Osteoblast (primary cell): ENCODE results near the gene RAB40B. TPM values are rescaled to one million over a fixed set of nuclear protein-coding genes. Genes with fewer than 3 reads are reported as not detected.

Experiments used
- DNase-seq: peaks from one replicate; pipeline ENCODE4 v3.0.0; 2011; ENCODE audit warnings: low spot score, mixed read lengths; ENCODE audit not compliant: insufficient read length; ENCODE audit errors: missing footprints
- H2AFZ ChIP-seq: 2 replicates; pipeline ENCODE4 v1.6.0; 2011; ENCODE audit warnings: mild to moderate bottlenecking, low read length
- H3K27ac ChIP-seq: 2 replicates; pipeline ENCODE4 v1.5.1; 2011; ENCODE audit warnings: mild to moderate bottlenecking, low read depth, low read length, moderate library complexity
- H3K27me3 ChIP-seq: 2 replicates; pipeline ENCODE4 v1.6.0; 2012; ENCODE audit warnings: mild to moderate bottlenecking, control low read depth, inconsistent platforms, low read length, moderate library complexity; ENCODE audit not compliant: insufficient read depth
- H3K36me3 ChIP-seq: 2 replicates; pipeline ENCODE4 v1.5.1; 2011; ENCODE audit warnings: mild to moderate bottlenecking, low read length, control low read depth, moderate library complexity; ENCODE audit not compliant: insufficient read depth
- H3K4me1 ChIP-seq: 2 replicates; pipeline ENCODE4 v1.5.1; 2011; ENCODE audit warnings: mild to moderate bottlenecking, low read length, control low read depth, moderate library complexity; ENCODE audit not compliant: insufficient read depth
- H3K4me2 ChIP-seq: 2 replicates; pipeline ENCODE4 v1.6.0; 2011; ENCODE audit warnings: mild to moderate bottlenecking, low read length; ENCODE audit not compliant: insufficient read depth
- H3K4me3 ChIP-seq: fragments of 200-600 bp; sonication (generic); 3 replicates; pipeline ENCODE4 v1.5.1; 2012; ENCODE audit warnings: mild to moderate bottlenecking, low read length, inconsistent platforms; ENCODE audit not compliant: insufficient read depth
- H3K79me2 ChIP-seq: 2 replicates; pipeline ENCODE4 v1.6.0; 2012; ENCODE audit warnings: mild to moderate bottlenecking, low read length, control low read depth, inconsistent platforms; ENCODE audit not compliant: insufficient read depth
- H3K9me3 ChIP-seq: 2 replicates; pipeline ENCODE4 v1.5.1; 2011; ENCODE audit warnings: low read depth, low read length, control low read depth
- H4K20me1 ChIP-seq: 2 replicates; pipeline ENCODE4 v1.6.0; 2012; ENCODE audit warnings: mild to moderate bottlenecking, low read length, control low read depth; ENCODE audit not compliant: insufficient read depth
- total RNA-seq: library from RNA; depleted of rRNA; stranded (reverse); fragments of >200 nt; gene quantifications from 2 replicates; pipeline ENCODE4 v1.2.3, GENCODE V29; 2012
- TF ChIP-seq, protein P1 (sequence below): IDR thresholded peaks from 2 replicates; pipeline ENCODE4 v1.5.1; 2011; ENCODE audit warnings: mild to moderate bottlenecking, low read depth, low read length, moderate library complexity; ENCODE audit errors: extremely low read depth

Gene RAB40B
- total RNA-seq, 1 donor, result 8.3 TPM

DNA sequence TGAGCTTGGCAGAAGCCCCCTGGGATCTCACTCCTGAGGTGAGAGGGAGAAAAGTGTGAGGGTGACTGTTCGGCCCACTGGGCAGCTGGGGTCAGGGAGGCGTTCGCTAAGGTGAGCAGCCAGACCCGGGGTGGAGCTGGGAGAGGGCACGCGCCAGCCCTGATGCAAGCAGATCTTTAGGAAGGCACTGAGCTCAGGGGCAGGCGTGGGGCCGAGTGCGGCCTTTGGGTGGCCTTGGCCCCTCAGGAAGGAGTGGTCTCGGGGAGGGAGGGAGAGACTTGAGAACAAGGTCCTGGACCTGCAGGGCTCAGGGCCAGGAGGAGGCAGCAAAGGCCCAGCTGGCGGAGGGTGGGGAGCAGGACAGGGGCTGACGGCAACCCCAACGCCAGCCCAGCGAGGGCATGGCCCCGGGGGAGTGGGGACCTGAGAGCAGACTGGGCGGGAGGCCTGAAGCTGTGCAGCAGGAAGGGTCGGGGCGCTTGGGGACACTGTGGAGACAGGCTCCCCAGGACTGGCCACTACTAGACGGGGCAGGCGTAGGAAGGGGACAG is 35.7 kb downstream of the RAB40B start:
- Histone ChIP-seq H3K79me2 (no peaks in the 10 kb centered on the region), H3K4me2 (no peak overlapping the region), H4K20me1 (no peaks in the 10 kb centered on the region), H3K27me3 (no peaks in the 10 kb centered on the region), H3K4me3 (no peak overlapping the region), H2AFZ (no peak overlapping the region), H3K9me3 (no peaks in the 10 kb centered on the region), H3K27ac (no peak overlapping the region), H3K4me1 (no peaks in the 10 kb centered on the region), H3K36me3 (no peaks in the 10 kb centered on the region)
- DNase-seq, result peak; percentile 77
- TF ChIP-seq, protein P1, sequence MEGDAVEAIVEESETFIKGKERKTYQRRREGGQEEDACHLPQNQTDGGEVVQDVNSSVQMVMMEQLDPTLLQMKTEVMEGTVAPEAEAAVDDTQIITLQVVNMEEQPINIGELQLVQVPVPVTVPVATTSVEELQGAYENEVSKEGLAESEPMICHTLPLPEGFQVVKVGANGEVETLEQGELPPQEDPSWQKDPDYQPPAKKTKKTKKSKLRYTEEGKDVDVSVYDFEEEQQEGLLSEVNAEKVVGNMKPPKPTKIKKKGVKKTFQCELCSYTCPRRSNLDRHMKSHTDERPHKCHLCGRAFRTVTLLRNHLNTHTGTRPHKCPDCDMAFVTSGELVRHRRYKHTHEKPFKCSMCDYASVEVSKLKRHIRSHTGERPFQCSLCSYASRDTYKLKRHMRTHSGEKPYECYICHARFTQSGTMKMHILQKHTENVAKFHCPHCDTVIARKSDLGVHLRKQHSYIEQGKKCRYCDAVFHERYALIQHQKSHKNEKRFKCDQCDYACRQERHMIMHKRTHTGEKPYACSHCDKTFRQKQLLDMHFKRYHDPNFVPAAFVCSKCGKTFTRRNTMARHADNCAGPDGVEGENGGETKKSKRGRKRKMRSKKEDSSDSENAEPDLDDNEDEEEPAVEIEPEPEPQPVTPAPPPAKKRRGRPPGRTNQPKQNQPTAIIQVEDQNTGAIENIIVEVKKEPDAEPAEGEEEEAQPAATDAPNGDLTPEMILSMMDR, result no peak

GRCh38 chr17:82661717-82662683 is 36.5 kb downstream of the RAB40B start:
- no peaks in the 10 kb centered on the region for H4K20me1 ChIP-seq
- no peak overlapping the region for H3K27ac ChIP-seq
- no peak overlapping the region for H2AFZ ChIP-seq
- no peak overlapping the region for H3K4me3 ChIP-seq
- DNase-seq, result peak; percentile 78
- no peaks in the 10 kb centered on the region for H3K36me3 ChIP-seq
- H3K9me3 ChIP-seq, result no peaks in the 10 kb centered on the region
- no peaks in the 10 kb centered on the region for H3K79me2 ChIP-seq
- H3K27me3 ChIP-seq, result no peaks in the 10 kb centered on the region
- TF ChIP-seq, protein P1, result no peak
- no peak overlapping the region for H3K4me2 ChIP-seq
- H3K4me1 ChIP-seq, result no peaks in the 10 kb centered on the region

DNA sequence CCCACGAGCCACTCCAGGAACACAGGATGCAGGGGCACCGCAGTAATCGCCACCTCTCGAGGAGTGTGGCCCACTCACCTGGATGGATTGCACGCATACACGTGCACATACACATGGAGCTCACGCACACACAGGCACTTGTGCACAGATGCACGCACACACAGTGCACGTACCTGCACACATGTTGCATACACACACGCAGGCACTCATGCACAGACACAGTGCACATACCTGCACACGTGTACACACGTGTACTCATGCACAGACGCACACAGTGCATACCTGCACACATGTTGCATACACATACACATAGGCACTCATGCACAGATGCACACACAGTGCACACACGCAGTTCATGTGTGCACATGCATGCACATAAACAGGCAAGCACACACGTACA is 38.6 kb downstream of the RAB40B start:
- TF ChIP-seq, protein P1, result no peak
- Histone ChIP-seq H3K4me2 (no peak overlapping the region), H3K4me1 (no peaks in the 10 kb centered on the region), H3K36me3 (no peaks in the 10 kb centered on the region), H3K27me3 (no peaks in the 10 kb centered on the region), H3K9me3 (no peaks in the 10 kb centered on the region), H3K27ac (no peak overlapping the region), H4K20me1 (no peaks in the 10 kb centered on the region), H3K4me3 (no peak overlapping the region), H3K79me2 (no peaks in the 10 kb centered on the region), H2AFZ (no peak overlapping the region)
- peak; percentile 35 for DNase-seq

- H3K79me2 ChIP-seq, result no peaks in the 10 kb centered on the region
- H3K9me3 ChIP-seq, result no peaks in the 10 kb centered on the region
- peak; percentile 22 for DNase-seq
- no peaks in the 10 kb centered on the region for H3K4me1 ChIP-seq
- no peaks in the 10 kb centered on the region for H4K20me1 ChIP-seq
- no peak overlapping the region for H3K27ac ChIP-seq
- TF ChIP-seq, protein P1, result no peak
- no peaks in the 10 kb centered on the region for H3K27me3 ChIP-seq
- H3K4me2 ChIP-seq, result no peak overlapping the region
- H3K36me3 ChIP-seq, result no peaks in the 10 kb centered on the region
- no peak overlapping the region for H2AFZ ChIP-seq
- H3K4me3 ChIP-seq, result no peak overlapping the region
Observed at GRCh38 chr17:82658796-82659452, 39.6 kb downstream of the RAB40B start.
